ENCODE data around the gene ETDA.
"Not testable (repeated sequence)": the region's sequence is repeated elsewhere in the genome, so short reads cannot be mapped to it uniquely, and the experiment has no call there.

ETDA gene

GRCh38 chrX:135252011-135252518, at the start of gene ETDA:
Gene ETDA (plus strand): TSS chrX:135252061. CDS start chrX:135253277, 1,216 bp downstream.
- TF ChIP-seq GATA3, GATA2 (IDR thresholded peaks at IDR 0.05; ENCODE audit: low read depth, low read length): not testable (repeated sequence)

- TF ChIP-seq GATA2 (IDR thresholded peaks at IDR 0.05; ENCODE audit: low read depth, low read length) (no peak), GATA3 (IDR thresholded peaks at IDR 0.05; ENCODE audit: low read depth, low read length) (no peak)
Observed at GRCh38 chrX:135213200-135213844, 38.5 kb upstream of the ETDA start.

GRCh38 chrX:135256923-135257322, 5.1 kb downstream of the ETDA start:
- TF ChIP-seq GATA2 (IDR thresholded peaks at IDR 0.05; ENCODE audit: low read depth, low read length), result no peak
- no peak for TF ChIP-seq GATA3 (IDR thresholded peaks at IDR 0.05; ENCODE audit: low read depth, low read length)

- TF ChIP-seq GATA2 (IDR thresholded peaks at IDR 0.05; ENCODE audit: low read depth, low read length), result no peak
- no peak for TF ChIP-seq GATA3 (IDR thresholded peaks at IDR 0.05; ENCODE audit: low read depth, low read length)
Observed at GRCh38 chrX:135257469-135257868, 5.6 kb downstream of the ETDA start.

GRCh38 chrX:135264206-135264605, 12.3 kb downstream of the ETDA start:
- no peak for TF ChIP-seq GATA2 (IDR thresholded peaks at IDR 0.05; ENCODE audit: low read depth, low read length)
- no peak for TF ChIP-seq GATA3 (IDR thresholded peaks at IDR 0.05; ENCODE audit: low read depth, low read length)

GRCh38 chrX:135273162-135273561, 21.3 kb downstream of the ETDA start:
- no peak for TF ChIP-seq GATA3 (IDR thresholded peaks at IDR 0.05; ENCODE audit: low read depth, low read length)
- TF ChIP-seq GATA2 (IDR thresholded peaks at IDR 0.05; ENCODE audit: low read depth, low read length), result no peak

GRCh38 chrX:135275973-135276372, 24.1 kb downstream of the ETDA start:
- TF ChIP-seq GATA2 (IDR thresholded peaks at IDR 0.05; ENCODE audit: low read depth, low read length), result no peak
- TF ChIP-seq GATA3 (IDR thresholded peaks at IDR 0.05; ENCODE audit: low read depth, low read length), result no peak

- TF ChIP-seq GATA3 (IDR thresholded peaks at IDR 0.05; ENCODE audit: low read depth, low read length) (no peak), GATA2 (IDR thresholded peaks at IDR 0.05; ENCODE audit: low read depth, low read length) (no peak)
Observed at GRCh38 chrX:135287266-135287823, 35.5 kb downstream of the ETDA start.

- TF ChIP-seq GATA2 (IDR thresholded peaks at IDR 0.05; ENCODE audit: low read depth, low read length), result no peak
- TF ChIP-seq GATA3 (IDR thresholded peaks at IDR 0.05; ENCODE audit: low read depth, low read length), result no peak
Observed at GRCh38 chrX:135295238-135295943, 43.5 kb downstream of the ETDA start.

GRCh38 chrX:135295944-135296305, 44.1 kb downstream of the ETDA start:
- TF ChIP-seq GATA2 (IDR thresholded peaks at IDR 0.05; ENCODE audit: low read depth, low read length) (no peak), GATA3 (IDR thresholded peaks at IDR 0.05; ENCODE audit: low read depth, low read length) (no peak)

- TF ChIP-seq GATA3 (IDR thresholded peaks at IDR 0.05; ENCODE audit: low read depth, low read length) (no peak), GATA2 (IDR thresholded peaks at IDR 0.05; ENCODE audit: low read depth, low read length) (no peak)
Observed at GRCh38 chrX:135302269-135302873, 50.5 kb downstream of the ETDA start.

All from SH-SY5Y (cell line).